Uterus (tissue), 2 donors: ENCODE measurements around the gene COL23A1.

Source experiments
- POLR2A ChIP-seq, 2 donors: fragments of 450-650 bp; IDR thresholded peaks; one replicate each; pipeline ENCODE4 v1.6.1; 2016; ENCODE audit warnings: antibody characterized with exemption in 2 of 2, mild to moderate bottlenecking in 1 of 2, moderate library complexity in 1 of 2
- TF ChIP-seq, protein P1 (sequence below), 4 experiments: fragments of 200-600 bp in 2 of 4; fragments of 450-650 bp in 2 of 4; sonication (generic) in 2 of 4; IDR thresholded peaks; one replicate each; pipeline ENCODE4 v1.5.1; 2016 to 2019; ENCODE audit warnings: antibody characterized with exemption in 4 of 4, mild to moderate bottlenecking in 2 of 4, moderate library complexity in 1 of 4

DNA sequence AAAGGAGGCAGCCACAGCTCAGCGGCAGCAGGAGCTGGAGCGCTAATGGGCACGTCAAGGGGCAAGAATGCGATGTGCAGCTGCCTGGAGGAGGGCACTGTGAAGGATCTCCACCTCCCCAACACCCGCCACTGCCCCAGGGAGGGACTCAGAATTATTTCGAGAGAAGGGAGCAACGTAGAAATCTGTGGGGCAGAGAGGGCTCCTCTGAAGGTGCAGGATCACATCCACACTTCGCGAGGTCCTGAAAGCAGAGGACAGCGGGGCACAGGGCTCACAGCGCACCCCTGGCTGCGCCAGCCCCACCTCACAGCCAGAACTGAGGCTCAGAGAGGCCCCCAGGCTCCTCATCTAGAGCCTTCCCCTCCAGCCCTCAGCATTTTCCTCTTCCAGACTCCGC lies 7.9 kb downstream of the COL23A1 start:
- no peak for TF ChIP-seq POLR2A (IDR thresholded peaks at IDR 0.05)
- TF ChIP-seq, protein P1, sequence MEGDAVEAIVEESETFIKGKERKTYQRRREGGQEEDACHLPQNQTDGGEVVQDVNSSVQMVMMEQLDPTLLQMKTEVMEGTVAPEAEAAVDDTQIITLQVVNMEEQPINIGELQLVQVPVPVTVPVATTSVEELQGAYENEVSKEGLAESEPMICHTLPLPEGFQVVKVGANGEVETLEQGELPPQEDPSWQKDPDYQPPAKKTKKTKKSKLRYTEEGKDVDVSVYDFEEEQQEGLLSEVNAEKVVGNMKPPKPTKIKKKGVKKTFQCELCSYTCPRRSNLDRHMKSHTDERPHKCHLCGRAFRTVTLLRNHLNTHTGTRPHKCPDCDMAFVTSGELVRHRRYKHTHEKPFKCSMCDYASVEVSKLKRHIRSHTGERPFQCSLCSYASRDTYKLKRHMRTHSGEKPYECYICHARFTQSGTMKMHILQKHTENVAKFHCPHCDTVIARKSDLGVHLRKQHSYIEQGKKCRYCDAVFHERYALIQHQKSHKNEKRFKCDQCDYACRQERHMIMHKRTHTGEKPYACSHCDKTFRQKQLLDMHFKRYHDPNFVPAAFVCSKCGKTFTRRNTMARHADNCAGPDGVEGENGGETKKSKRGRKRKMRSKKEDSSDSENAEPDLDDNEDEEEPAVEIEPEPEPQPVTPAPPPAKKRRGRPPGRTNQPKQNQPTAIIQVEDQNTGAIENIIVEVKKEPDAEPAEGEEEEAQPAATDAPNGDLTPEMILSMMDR (IDR thresholded peaks at IDR 0.05): no peak
